Adipocyte (in vitro differentiated cells): ENCODE results near the gene GPC3.

Experiments
- DNase-seq: peaks from one replicate; pipeline ENCODE4 v3.0.0-alpha.2; 2015; ENCODE audit warnings: low read depth
- H3K27me3 ChIP-seq: replicated peaks from 2 replicates; pipeline ENCODE4 v1.7.0; 2013; ENCODE audit warnings: mild to moderate bottlenecking, low read length, moderate library complexity; ENCODE audit not compliant: control insufficient read depth, insufficient read depth
- H3K36me3 ChIP-seq: 2 replicates; pipeline ENCODE4 v1.7.0; 2013; ENCODE audit warnings: low read length, mild to moderate bottlenecking, moderate library complexity; ENCODE audit not compliant: control insufficient read depth, insufficient read depth, severe bottlenecking
- H3K4me1 ChIP-seq: 2 replicates; pipeline ENCODE4 v1.7.0; 2013; ENCODE audit warnings: mild to moderate bottlenecking, low read length, moderate library complexity; ENCODE audit not compliant: control insufficient read depth, insufficient read depth
- H3K4me3 ChIP-seq: 2 replicates; pipeline ENCODE4 v1.7.0; 2013; ENCODE audit warnings: mild to moderate bottlenecking, low read length, moderate library complexity
- H3K9ac ChIP-seq: 2 replicates; pipeline ENCODE4 v1.7.0; 2013; ENCODE audit warnings: mild to moderate bottlenecking, low read length, moderate library complexity
- H3K9me3 ChIP-seq: 2 replicates; pipeline ENCODE4 v1.7.0; 2013; ENCODE audit warnings: mild to moderate bottlenecking, low read length, moderate library complexity; ENCODE audit not compliant: control insufficient read depth

GPC3 gene

DNA sequence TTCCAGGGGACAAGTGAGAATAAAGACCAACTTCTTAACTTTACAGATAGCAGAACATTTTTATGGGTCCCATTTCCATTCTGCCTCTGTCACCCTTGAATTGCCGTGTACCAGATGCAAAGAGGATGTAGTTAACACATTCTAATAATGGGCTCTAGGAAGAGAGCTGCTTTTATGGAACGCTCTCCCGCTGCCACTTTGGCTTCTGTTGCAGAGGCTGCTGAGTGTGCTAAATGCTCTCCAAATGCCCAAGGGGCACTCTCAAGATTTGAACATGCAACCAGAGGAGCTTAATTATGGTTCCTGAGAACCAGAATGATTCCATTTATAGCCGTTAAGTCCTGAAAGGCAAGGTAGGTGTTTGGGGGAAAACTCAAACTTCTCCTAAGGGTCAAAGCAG is 28.1 kb upstream of the GPC3 start:
- H3K4me1 ChIP-seq, result peaks cover 12% of the 10 kb centered on the region
- H3K9me3 ChIP-seq, result no peaks in the 10 kb centered on the region
- no peak overlapping the region for H3K9ac ChIP-seq
- no peak overlapping the region for H3K4me3 ChIP-seq
- H3K27me3 ChIP-seq, result peaks cover 8% of the 10 kb centered on the region
- H3K36me3 ChIP-seq, result no peaks in the 10 kb centered on the region
- no peak for DNase-seq

DNA sequence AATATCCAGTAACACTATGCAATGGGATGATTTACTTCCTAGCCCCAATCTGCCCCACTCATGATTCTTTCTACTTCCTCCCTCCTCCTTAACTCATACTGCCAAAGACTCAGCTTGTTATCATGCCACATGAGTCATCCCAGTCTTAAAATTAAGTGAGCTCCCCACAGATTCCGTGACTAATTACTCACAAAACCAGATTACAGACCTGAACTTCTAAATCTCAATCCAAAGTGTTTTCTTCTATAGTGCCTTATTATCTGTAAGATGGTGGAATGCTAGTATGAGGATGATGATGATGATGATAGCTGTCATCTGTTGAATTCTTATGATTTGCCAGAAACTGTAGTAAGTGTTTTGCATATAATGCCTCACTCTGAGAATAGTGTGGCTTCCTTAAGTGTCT is 27.7 kb upstream of the GPC3 start:
- H3K9me3 ChIP-seq, result no peaks in the 10 kb centered on the region
- no peak overlapping the region for H3K9ac ChIP-seq
- peaks cover 8% of the 10 kb centered on the region for H3K27me3 ChIP-seq
- H3K4me1 ChIP-seq, result peaks cover 12% of the 10 kb centered on the region
- H3K36me3 ChIP-seq, result no peaks in the 10 kb centered on the region
- H3K4me3 ChIP-seq, result no peak overlapping the region
- peak; percentile 42 for DNase-seq

DNA sequence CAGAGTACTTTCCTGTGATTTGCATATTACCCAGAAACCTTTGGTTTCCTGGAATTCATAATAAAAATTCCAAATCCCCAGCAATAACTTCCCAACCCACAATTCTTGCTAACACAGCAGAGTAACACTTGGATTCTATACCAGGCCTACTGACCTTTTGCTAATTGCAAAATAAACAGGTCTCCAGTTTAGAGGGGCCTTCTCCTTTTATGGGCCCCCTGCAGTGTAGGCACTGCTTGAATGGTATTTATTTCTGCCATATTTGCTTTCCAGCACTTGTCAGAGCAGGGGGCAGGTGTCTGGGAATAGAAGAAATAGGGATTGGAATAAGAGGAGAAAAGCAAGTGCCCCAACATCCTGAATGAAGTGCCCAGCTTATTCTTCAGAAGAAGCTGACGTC is 25.3 kb upstream of the GPC3 start:
- H3K9ac ChIP-seq, result no peak overlapping the region
- no peaks in the 10 kb centered on the region for H3K36me3 ChIP-seq
- H3K9me3 ChIP-seq, result no peaks in the 10 kb centered on the region
- H3K4me3 ChIP-seq, result no peak overlapping the region
- peaks cover 2% of the 10 kb centered on the region for H3K27me3 ChIP-seq
- no peak for DNase-seq
- H3K4me1 ChIP-seq, result peaks cover 12% of the 10 kb centered on the region

DNA sequence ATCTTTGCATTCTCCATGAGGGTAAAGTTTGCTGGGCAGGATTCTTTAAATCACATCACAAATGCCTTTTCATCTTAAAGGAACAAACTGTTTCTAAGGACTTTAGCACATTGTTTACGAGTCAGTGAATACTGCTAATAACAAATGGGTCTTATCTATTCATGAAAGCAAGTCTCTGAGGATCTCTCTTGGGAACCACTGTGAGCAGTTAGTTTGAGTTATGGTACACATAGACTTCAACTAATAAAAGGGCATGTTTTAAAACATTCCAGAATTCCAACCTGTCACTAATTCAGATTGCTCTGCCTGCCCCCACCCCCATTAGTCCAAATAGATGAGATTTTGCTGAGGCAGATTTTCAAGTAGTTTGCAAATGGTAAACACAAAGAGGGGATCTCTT is 22.3 kb upstream of the GPC3 start:
- Histone ChIP-seq H3K27me3 (peaks cover 2% of the 10 kb centered on the region), H3K9me3 (no peaks in the 10 kb centered on the region), H3K4me3 (no peak overlapping the region), H3K9ac (no peak overlapping the region), H3K4me1 (peaks cover 16% of the 10 kb centered on the region), H3K36me3 (no peaks in the 10 kb centered on the region)
- DNase-seq, result no peak

DNA sequence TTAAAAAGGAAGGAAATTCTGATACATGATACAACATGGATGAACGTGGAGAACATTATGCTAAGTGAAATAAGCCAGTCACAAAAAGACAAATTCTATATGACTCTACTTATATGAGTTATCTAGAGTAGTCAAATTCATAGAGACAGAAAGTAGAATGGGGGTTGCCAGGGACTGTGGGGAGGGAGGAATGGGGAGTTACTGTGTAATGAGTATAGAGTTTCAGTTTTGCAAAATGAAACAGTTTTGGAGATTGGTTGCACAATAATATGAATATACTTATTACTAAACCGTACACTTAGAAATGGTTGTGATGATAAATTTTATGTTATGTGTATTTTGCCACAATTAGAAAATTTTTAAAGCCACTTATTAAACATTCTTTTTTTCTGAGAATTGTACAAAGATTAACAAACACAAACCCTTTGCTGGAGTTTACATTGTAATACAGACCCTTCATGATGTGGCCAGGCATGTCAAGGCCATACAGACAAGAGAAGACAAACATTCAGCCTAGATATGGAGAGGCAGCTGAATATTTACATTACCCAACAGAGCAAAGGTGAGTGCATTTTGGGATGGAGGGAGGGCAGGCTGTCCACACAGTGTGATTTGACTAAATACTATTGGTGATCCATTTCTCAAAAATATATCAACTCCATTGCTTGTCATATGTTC is 21.2 kb upstream of the GPC3 start:
- Histone ChIP-seq H3K9me3 (no peaks in the 10 kb centered on the region), H3K36me3 (no peaks in the 10 kb centered on the region), H3K9ac (no peak overlapping the region), H3K4me1 (peaks cover 13% of the 10 kb centered on the region), H3K4me3 (no peak overlapping the region), H3K27me3 (peaks cover 2% of the 10 kb centered on the region)
- DNase-seq, result no peak

DNA sequence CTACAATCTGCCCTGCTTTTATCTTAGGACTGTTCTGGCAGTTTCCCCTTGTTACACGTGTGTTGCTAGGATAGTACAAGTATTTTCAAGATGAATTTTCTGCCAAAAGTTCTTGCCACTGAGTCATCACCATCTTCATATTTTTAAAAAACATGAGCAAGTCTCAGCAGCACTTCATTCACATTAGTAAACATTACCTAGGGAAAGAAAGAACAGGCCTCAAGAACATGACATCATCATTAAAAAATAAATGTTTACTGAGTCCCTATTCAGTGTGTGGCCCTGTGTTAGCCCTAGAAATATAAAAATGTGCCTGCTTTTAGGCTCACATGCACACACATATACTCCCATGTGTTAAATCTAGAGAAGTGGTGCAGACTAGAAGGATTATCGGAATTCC is 18.7 kb upstream of the GPC3 start:
- no peaks in the 10 kb centered on the region for H3K9me3 ChIP-seq
- no peak overlapping the region for H3K4me3 ChIP-seq
- DNase-seq, result peak; percentile 68
- no peaks in the 10 kb centered on the region for H3K36me3 ChIP-seq
- H3K27me3 ChIP-seq, result no peaks in the 10 kb centered on the region
- H3K4me1 ChIP-seq, result peaks cover 17% of the 10 kb centered on the region
- H3K9ac ChIP-seq, result no peak overlapping the region

DNA sequence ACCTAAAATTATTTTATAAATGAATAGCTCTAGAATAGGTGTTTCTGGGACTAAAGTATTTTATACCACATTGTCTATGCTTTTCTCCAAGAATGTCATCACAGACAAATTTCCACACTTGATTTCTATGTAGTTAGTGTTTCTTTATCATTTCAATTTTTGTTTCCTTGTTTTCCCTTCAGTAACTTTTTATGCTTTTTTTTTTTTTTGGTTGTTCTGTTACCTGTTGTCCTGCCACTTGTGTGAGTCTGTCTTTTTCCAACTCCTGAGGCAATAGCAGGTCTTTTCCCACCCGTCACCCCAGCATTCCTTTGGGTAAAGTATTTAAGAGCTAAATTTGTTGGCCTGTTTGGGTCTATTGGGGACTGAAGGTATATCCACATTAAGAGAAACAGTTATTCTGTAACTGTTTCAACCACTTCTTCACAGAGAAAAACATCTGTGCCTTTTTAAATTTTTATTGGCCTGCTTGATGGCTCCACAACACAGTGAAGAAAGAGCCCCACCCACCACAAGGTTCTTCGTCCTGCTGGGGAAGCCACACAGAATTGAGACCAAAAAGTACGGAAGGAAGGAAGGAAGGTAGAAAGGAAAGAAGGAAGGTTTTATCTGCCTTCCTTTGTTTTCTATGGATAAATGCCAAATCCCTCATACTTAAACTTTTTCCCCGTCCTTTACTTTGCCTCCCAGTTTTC is 17.7 kb upstream of the GPC3 start:
- Histone ChIP-seq H3K27me3 (no peaks in the 10 kb centered on the region), H3K9me3 (no peaks in the 10 kb centered on the region), H3K4me1 (peaks cover 21% of the 10 kb centered on the region), H3K9ac (no peak overlapping the region), H3K4me3 (peak overlapping the region; percentile 15), H3K36me3 (no peaks in the 10 kb centered on the region)
- no peak for DNase-seq

DNA sequence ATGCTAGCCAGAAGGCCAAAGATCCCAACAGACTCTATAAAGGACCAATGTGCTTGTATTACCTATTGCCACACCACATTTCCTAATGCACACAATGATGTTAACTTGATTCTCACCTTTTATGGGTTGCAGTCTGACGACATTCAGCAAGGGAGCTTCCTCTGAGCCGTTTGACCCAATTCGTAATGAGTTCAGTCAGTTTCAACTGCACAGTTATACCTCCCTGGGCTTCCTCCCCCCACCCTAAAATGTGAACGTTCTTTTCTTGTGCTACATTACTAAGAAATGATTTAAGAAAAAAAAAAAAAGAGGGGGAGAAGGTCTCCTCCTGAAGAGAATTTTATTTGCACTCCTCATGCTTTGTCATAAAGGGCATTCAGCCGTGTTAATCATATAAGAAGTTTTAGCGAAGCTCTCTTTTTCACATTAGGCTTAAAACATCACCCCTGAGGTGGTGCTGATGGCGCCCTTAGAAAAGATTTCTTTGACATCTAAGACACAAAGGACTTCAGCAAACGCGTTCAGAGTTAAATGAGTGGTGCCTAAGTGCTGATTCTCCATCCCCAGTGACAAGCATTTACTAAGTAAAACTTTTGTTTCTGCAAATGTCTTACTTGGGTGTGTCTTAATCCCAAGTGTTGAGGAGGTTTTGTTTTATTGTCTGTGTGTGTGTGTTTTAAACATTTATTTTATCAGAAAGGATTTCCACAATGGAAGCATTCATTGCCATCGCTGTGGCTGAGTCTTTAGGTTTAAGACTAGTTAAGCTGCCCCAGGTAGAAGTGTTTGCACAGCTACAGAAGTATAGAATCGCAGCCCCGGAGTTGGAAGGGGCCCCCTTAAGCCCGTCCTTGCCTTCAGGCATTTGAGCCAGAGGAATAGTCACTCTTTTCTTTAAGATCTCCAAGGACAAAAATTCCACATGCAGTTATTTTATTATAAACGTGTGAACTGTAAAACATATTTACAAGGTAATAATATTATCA is 15.2 kb upstream of the GPC3 start:
- Histone ChIP-seq H3K9ac (no peak overlapping the region), H3K27me3 (no peaks in the 10 kb centered on the region), H3K4me3 (no peak overlapping the region), H3K36me3 (no peaks in the 10 kb centered on the region), H3K9me3 (no peaks in the 10 kb centered on the region), H3K4me1 (peaks cover 21% of the 10 kb centered on the region)
- DNase-seq, result no peak

DNA sequence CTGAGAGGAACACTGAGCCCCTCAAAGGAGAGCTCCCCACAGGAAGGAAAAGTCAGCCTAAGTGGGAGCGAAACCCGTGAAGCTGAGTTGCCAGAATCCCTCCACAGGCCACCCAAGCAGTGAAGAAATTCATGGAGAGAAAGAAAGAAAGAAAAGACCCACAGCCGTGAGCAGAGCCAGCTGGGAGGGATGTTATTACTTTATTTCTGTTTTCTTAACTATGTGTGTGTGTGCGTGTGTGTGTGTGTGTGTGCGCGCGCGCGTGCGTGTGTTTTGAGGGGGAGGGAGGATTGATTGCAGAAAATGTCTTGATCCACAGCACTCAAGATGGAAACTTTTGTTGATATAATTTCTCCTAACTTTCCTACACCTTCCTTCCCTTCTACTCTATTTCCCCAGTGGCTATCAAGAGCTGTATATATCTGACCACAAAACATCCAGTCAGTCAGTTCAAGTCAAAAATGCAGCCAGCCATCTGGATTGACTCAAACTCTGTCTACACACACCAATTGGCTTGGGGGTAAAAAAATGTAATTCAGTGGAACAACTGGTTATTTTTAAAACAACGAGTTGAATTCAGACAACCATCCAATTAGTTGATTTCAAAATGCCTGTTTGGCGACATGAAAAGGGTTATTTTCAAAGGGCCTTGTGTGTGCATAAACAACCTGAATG is 13.8 kb upstream of the GPC3 start:
- no peaks in the 10 kb centered on the region for H3K36me3 ChIP-seq
- no peaks in the 10 kb centered on the region for H3K9me3 ChIP-seq
- H3K4me3 ChIP-seq, result no peak overlapping the region
- peak; percentile 82 for DNase-seq
- H3K27me3 ChIP-seq, result no peaks in the 10 kb centered on the region
- H3K4me1 ChIP-seq, result peaks cover 24% of the 10 kb centered on the region
- H3K9ac ChIP-seq, result no peak overlapping the region

DNA sequence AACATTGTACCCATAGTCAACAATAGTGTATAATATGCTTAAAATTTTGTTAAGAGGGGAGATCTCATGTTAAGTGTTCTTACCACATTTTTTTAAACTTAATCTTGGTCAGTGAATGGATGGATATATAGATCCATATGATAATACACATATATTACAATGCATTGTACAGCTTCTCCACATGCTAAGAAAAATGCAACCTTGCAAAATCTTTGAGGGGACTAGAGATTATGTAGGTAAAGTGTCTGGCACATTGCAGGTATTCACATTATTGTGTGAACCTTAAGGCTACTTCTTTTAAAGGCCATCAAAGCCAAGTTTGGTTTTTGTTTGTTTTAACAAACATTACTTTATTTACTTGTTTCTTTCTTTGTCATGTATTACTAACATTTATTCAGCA is 10.4 kb upstream of the GPC3 start:
- H3K9ac ChIP-seq, result no peak overlapping the region
- H3K36me3 ChIP-seq, result no peaks in the 10 kb centered on the region
- DNase-seq, result no peak
- no peak overlapping the region for H3K4me3 ChIP-seq
- H3K9me3 ChIP-seq, result no peaks in the 10 kb centered on the region
- peaks cover 11% of the 10 kb centered on the region for H3K4me1 ChIP-seq
- H3K27me3 ChIP-seq, result no peaks in the 10 kb centered on the region

DNA sequence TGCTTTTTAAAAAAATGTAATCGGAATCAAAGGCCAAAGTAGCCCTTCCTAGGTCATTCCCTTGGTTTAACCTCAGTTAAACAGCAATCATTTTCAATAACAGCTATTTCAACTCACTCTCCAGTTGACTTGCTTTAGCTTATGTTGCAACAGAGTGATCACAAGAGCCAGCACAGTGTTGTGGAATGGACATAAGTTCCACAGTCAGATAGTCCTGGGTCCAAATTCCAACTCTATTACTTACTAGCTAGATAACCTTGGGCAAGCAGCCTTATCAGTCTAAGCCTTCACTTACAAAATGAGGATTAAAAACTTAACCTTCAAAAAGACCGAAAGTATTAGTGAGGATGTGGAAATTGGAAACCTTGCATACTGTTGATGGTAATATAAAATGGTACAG is 9.2 kb upstream of the GPC3 start:
- no peaks in the 10 kb centered on the region for H3K27me3 ChIP-seq

More for the DNA sequence above, 9.2 kb upstream of the GPC3 start:
- Histone ChIP-seq H3K9me3 (no peaks in the 10 kb centered on the region), H3K4me3 (no peak overlapping the region), H3K4me1 (peaks cover 11% of the 10 kb centered on the region), H3K36me3 (no peaks in the 10 kb centered on the region), H3K9ac (no peak overlapping the region)
- peak; percentile 55 for DNase-seq
